Lower lobe of right lung (tissue), 2 donors: ENCODE results near the gene HDAC7. TPM values are rescaled to one million over a fixed set of nuclear protein-coding genes. Genes with fewer than 3 reads are reported as not detected.

ENCODE experiments used
- ATAC-seq, 2 donors: fragments of 200-7000 bp; cut with Tn5 transposase; one replicate each; pipeline ENCODE4 v1.9.1; 2020 to 2022; ENCODE audit warnings: mild to moderate bottlenecking in 2 of 2, moderate library complexity in 2 of 2
- DNase-seq: peaks from one replicate; pipeline ENCODE4 v3.0.0-alpha.2; 2020
- H3K27ac ChIP-seq: fragments of 200-600 bp; one replicate; pipeline ENCODE4 v1.8.0; 2022
- H3K27me3 ChIP-seq: fragments of 200-600 bp; one replicate; pipeline ENCODE4 v1.8.0; 2022; ENCODE audit warnings: low read depth
- H3K36me3 ChIP-seq: fragments of 200-600 bp; one replicate; pipeline ENCODE4 v1.8.0; 2022; ENCODE audit warnings: mild to moderate bottlenecking
- H3K4me1 ChIP-seq: fragments of 200-600 bp; one replicate; pipeline ENCODE4 v1.8.0; 2022
- H3K4me3 ChIP-seq: fragments of 200-600 bp; one replicate; pipeline ENCODE4 v1.8.0; 2022; ENCODE audit warnings: mild to moderate bottlenecking
- H3K9me3 ChIP-seq: fragments of 200-600 bp; one replicate; pipeline ENCODE4 v1.8.0; 2022
- intact Hi-C: fragments of 100-400 bp; cut with DNase I; formaldehyde crosslinking; loops from one replicate; pipeline ENCODE4 v1.11.0; 2022
- total RNA-seq: library from RNA; stranded (reverse); fragmentation: NEBNext Ultra II Directional; extraction: Animal tissue kit (Norgen Biotek cat#: 25700); gene quantifications from one replicate; pipeline ENCODE4 v1.2.1, GENCODE V29; 2021
- TF ChIP-seq, protein P1 (sequence below): fragments of 200-600 bp; IDR thresholded peaks from one replicate; pipeline ENCODE4 v1.8.0; 2022; ENCODE audit warnings: antibody characterized with exemption, mild to moderate bottlenecking
- donor health status: DM: no; HTN: yes; CAD: no; lungs with severe emphysema.

The HDAC7 gene
- total RNA-seq, 1 donor from 2014 or later: 104 TPM

DNA sequence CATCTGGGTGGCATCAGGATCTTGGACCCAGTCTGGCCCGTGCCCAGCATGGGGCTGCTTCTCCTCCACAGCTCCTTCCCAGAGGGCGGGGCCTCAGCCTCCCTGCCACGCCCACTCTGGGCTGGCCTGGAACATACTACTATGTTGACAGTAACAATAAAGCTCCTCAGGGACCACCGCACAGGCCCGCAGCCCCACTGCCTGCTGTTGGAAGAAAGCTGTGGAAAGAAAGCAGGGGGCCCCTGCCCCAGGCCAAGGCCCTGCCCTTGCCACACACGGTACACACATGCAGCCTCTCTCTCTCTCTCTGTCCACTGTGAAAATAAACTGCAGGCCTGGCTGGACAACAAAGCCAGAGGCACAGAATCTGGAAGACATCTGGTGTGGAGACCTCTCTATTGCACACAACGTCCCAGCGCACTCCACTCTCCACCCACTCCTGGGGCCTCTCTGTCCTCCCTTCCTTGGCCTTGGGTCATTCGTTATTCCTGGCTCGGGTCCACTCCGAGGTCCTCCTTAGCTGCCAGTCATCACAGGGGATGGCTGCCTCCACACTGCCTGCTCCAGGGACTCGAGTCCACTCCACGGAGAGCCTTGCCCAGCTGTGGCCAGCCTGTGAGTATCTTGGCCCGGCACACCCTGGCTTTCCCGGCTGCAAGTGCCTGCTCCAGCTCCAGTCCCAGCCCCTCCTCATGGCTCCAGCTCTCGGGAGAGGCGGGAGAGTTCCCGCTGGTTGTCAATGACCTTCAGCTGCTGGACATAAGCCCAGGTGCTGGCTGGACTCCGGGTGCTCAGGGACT lies 82.6 kb downstream of the HDAC7 start:
- peak overlapping the region; percentile 1 for H3K4me3 ChIP-seq
- ATAC-seq (peak; percentile 88 to 92), DNase-seq (peak; percentile 91)
- no peaks in the 10 kb centered on the region for H3K36me3 ChIP-seq
- TF ChIP-seq, protein P1, sequence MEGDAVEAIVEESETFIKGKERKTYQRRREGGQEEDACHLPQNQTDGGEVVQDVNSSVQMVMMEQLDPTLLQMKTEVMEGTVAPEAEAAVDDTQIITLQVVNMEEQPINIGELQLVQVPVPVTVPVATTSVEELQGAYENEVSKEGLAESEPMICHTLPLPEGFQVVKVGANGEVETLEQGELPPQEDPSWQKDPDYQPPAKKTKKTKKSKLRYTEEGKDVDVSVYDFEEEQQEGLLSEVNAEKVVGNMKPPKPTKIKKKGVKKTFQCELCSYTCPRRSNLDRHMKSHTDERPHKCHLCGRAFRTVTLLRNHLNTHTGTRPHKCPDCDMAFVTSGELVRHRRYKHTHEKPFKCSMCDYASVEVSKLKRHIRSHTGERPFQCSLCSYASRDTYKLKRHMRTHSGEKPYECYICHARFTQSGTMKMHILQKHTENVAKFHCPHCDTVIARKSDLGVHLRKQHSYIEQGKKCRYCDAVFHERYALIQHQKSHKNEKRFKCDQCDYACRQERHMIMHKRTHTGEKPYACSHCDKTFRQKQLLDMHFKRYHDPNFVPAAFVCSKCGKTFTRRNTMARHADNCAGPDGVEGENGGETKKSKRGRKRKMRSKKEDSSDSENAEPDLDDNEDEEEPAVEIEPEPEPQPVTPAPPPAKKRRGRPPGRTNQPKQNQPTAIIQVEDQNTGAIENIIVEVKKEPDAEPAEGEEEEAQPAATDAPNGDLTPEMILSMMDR: no peak
- intact Hi-C loops: no loop called here
- H3K27ac ChIP-seq: peak overlapping the region; percentile 79
- peaks cover 70% of the 10 kb centered on the region for H3K4me1 ChIP-seq
- H3K27me3 ChIP-seq: no peaks in the 10 kb centered on the region
- no peaks in the 10 kb centered on the region for H3K9me3 ChIP-seq

DNA sequence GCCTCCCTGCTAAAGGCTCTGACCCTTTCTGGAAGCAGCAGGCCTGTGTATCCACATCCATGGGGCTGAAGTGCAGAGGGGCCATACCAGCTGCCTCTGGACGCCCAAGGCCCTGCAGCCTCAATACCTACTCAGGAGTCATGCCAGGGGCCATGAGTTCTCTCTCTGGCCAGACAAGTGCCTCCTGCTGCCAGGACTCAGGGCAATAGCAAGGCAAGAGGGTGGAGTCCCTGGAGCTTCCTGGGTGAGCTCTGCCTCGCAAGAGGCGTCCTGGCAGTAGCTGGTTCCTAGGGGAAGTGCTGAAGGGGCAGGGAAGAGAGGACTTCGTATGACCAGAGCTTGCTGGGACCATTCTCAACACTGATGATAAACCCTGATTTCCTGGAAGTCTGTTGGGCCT lies 83.5 kb downstream of the HDAC7 start:
- Histone ChIP-seq H3K4me1 (peaks cover 62% of the 10 kb centered on the region), H3K9me3 (no peaks in the 10 kb centered on the region), H3K27me3 (no peaks in the 10 kb centered on the region), H3K36me3 (no peaks in the 10 kb centered on the region), H3K4me3 (no peak overlapping the region), H3K27ac (peak overlapping the region; percentile 79)
- intact Hi-C loops: no loop called here
- TF ChIP-seq, protein P1: no peak
- DNase-seq: no peak
- no peak for ATAC-seq

GRCh38 chr12:47735649-47736048 lies 84.1 kb downstream of the HDAC7 start:
- Histone ChIP-seq H3K27ac (peak overlapping the region; percentile 79), H3K36me3 (no peaks in the 10 kb centered on the region), H3K4me3 (no peak overlapping the region), H3K27me3 (no peaks in the 10 kb centered on the region), H3K9me3 (no peaks in the 10 kb centered on the region), H3K4me1 (peaks cover 59% of the 10 kb centered on the region)
- DNase-seq (no peak), ATAC-seq (no peak)
- TF ChIP-seq, protein P1: no peak
- intact Hi-C loops: no loop called here

- Histone ChIP-seq H3K27me3 (no peaks in the 10 kb centered on the region), H3K36me3 (no peaks in the 10 kb centered on the region), H3K4me3 (no peak overlapping the region), H3K27ac (peak overlapping the region; percentile 79), H3K4me1 (peaks cover 59% of the 10 kb centered on the region), H3K9me3 (no peaks in the 10 kb centered on the region)
- intact Hi-C loops: no loop called here
- DNase-seq (no peak), ATAC-seq (no peak)
- TF ChIP-seq, protein P1: no peak
Observed at GRCh38 chr12:47734725-47735480, 84.8 kb downstream of the HDAC7 start.

- no peak overlapping the region for H3K4me3 ChIP-seq
- H3K36me3 ChIP-seq: no peaks in the 10 kb centered on the region
- peaks cover 58% of the 10 kb centered on the region for H3K4me1 ChIP-seq
- no peak overlapping the region for H3K27ac ChIP-seq
- no peaks in the 10 kb centered on the region for H3K27me3 ChIP-seq
- intact Hi-C loops: no loop called here
- ATAC-seq: no peak
- no peak for DNase-seq
- TF ChIP-seq, protein P1: no peak
- H3K9me3 ChIP-seq: no peaks in the 10 kb centered on the region
Observed at GRCh38 chr12:47733142-47733541, 86.6 kb downstream of the HDAC7 start.

Other genes starting within 250 kb of the HDAC7 start
- 20.2 TPM for gene RPAP3, start 113.9 kb downstream of the HDAC7 start, total RNA-seq
- not detected for gene ENDOU, start 94.4 kb downstream of the HDAC7 start, total RNA-seq
- 44.5 TPM for gene RAPGEF3, start 61.0 kb downstream of the HDAC7 start, total RNA-seq
- 39.9 TPM for gene SLC48A1, start 46.7 kb downstream of the HDAC7 start, total RNA-seq
- gene VDR, start 85.1 kb upstream of the HDAC7 start, total RNA-seq: 24.3 TPM
- 39.3 TPM for gene TMEM106C, start 143.7 kb upstream of the HDAC7 start, total RNA-seq
- not detected for gene COL2A1, start 184.6 kb upstream of the HDAC7 start, total RNA-seq